Activated CD4-positive, alpha-beta T cell treated with anti-CD3 and anti-CD28 coated beads for 48 hours (primary cell): ENCODE results near the gene CEP170B.
A peak's percentile ranks its signal among the peaks of the same experiment; 100 is the strongest.
"Not testable (repeated sequence)": the region's sequence is repeated elsewhere in the genome, so short reads cannot be mapped to it uniquely, and the experiment has no call there.

ENCODE experiments used
- DNase-seq: peaks from one replicate; pipeline ENCODE4 v3.0.0-alpha.2; 2020

CEP170B gene

DNA sequence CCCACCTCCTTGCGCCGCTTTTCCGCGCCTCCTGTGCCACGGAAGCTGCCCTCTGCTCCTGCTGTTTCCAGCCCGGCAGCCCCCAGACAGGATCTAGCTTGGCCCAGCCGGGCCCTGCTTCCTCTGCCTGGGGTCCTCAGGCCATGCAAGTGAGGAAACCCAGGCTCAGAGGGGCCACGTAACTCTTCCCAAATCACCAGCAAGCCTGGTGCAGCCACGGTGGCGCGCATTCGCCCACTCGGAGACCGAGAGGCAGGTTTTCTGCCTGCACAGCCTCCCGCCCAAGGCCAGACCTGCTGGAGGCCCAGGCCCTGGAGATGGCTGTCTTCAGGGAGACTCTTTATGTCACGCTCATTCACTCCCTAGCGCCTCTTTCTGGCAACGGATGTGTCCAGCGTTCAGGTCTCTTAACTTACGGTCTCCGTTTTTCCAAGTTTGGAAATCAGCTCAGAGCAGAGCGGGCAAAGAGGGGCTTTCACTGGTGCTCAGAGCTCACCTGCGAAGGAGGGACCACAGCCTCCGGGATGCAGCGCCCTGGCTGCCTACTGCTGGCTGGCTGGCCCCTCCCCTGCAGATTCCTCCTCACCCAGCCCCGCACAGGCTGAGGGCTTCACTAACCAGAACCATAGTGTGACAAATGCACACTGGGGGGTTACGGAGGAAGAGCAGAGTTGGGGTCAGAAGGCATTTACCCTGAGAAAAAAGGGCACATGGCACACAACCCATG is 20.6 kb upstream of the CEP170B start:
- no peak for DNase-seq

DNA sequence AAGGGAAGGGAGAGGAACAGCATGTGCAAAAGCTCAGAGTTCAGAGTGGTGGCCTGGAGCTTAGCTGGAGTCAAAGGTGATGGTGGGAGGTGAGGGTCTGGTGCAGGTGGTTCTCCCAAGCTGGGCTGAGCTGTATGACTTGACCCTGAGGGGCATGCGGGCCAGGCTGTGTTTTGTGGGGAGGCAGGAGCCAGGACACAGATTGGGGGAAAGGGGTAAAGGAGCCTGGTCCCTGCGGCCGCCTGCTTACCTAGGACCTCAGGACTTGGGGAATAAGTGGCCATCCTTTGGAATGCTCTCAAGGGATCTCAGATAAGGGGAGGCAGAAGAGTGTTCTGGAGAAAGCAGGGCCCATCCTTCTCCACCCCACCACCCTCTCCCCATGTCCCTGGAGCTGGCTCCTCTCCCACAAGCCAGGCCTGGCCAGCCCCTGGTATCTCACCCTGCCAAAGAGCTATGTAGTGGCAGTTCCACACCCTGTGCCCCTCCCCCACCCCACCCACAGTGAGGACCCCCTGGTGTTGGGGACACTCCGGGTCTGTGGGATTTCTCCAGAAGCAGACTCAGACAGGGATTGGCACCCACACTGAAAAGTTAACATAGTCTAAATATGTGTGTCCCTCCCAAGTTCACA is 19.9 kb upstream of the CEP170B start:
- no peak for DNase-seq

DNA sequence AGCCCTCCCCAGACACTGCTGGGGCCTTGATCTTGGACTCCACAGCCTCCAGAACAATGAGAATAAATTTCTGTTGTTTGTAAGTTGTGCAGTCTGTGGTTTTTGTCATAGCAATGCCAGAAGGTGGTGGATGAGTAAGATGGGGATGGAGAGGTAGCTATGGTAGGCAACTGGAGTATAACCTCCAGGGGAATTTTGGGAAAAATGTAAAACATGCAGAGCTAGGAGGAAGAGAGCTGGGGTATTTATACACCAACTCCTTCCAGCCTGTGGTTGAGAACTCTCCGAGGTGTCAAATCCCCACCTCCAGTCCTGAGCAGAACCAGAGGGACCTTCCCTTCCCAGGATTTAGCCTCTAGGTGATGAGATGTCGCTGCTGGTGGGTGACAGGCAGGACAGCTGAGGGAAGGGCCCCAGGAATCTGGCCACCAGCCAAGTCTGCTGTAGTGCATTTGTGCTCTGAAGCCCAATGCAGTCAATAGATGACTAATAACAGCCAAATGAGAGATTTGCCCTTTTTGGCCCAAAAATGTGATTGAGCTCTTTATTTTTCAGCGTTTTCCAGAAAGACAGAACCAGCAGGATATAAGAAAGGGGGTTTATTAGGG is 19.1 kb upstream of the CEP170B start:
- no peak for DNase-seq

GRCh38 chr14:104852280-104852663 is 12.8 kb upstream of the CEP170B start:
- no peak for DNase-seq

- DNase-seq: no peak
These were observed 9.5 kb upstream of the CEP170B start for GRCh38 chr14:104855532-104856090.

DNA sequence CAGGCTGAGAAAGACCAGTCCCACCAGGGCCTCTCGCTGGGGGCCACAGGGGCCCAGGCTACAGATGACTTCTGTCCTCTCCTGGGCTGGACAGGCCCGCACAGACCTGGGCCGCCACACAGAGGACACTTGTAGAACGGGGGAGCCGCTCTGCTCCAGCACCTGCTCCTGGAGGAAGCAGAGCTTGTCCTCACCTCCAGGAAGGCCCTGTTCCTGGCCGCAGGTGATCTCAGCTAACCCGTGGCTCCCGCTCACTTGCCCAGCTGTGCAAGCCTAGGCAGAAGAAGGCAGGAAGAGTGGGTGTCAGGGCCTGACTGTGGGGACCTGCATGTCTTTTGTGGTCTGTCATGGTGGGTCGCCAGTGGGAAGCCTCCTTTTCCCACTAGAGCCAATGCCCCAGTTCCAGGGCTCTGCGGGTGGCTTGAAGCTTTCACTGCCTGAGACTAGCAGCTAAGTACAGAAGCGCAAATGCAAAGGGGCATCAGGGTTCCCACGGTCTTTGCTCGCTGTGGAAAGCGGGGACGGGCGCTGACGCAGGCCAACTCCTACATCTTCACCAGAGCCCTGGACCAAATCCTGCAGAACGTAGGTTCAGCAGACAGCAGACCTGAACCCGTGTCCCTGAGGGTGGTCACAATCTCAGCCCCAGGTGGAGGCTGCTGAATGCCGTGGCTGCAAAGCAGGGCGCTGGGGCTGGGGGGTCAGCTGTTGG is 8.8 kb upstream of the CEP170B start:
- DNase-seq: no peak

DNA sequence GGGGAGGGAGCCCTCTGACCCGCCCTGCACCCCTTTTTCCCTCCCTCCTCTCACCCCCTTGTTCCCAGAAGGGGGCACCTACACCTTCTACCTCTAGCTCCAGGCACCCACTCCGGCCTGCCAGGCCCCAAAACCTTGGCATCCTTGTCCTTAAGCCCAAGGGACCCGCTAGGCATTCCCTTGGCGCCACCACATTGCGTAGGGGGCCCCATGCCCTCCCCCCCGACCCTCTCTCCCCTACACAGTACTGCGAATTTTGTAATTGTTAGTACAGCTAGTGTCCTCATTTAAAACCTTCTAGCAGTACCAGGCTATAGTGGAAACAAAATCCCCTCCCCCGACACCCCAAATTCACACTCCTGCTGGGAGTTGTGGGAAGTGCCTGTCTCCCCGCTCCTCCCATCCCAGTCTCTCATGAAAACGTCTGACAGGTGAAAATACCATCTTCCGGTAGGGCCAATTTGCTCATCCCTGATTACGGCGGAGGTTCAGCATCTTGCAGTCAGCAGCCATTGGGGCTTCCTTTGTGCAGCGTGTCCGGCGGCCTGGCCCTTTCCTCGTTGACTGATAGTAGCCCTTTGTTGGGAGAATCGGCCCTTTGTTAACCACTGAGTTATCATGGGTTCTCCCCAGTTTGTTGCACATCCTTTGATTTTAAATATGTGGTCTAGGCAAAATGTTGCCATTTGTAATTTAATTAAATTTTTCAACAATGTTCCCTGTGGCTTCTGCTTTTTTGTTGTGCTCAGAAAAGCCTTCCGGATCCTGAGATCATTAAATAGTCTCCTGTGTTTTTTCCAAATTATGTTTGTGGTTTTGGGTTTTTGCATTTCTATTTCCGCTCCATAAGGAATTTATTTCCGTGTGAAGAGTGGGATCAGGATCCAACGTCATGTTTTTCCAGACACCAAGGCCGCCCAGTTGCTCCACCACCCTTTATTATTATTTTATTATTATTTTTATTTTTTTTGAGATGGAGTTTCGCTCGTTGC is 7.9 kb upstream of the CEP170B start:
- no peak for DNase-seq

DNA sequence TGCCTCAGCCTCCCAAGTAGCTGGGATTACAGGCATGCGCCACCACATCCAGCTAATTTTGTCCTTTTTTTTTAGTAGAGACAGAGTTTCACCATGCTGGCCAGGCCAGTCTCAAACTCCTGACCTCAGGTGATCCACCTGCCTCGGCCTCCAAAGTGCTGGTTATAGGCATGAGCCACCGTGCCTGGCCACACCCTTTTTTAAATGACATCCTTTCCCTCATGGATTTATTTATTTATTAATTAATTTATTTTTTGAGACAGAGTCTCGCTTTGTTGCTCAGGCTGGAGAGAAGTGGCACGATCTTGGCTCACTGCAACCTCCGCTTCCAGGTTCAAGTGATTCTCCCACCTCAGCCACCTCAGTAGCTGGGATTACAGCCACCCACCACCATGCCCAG is 7.1 kb upstream of the CEP170B start:
- DNase-seq: not testable (repeated sequence)

DNA sequence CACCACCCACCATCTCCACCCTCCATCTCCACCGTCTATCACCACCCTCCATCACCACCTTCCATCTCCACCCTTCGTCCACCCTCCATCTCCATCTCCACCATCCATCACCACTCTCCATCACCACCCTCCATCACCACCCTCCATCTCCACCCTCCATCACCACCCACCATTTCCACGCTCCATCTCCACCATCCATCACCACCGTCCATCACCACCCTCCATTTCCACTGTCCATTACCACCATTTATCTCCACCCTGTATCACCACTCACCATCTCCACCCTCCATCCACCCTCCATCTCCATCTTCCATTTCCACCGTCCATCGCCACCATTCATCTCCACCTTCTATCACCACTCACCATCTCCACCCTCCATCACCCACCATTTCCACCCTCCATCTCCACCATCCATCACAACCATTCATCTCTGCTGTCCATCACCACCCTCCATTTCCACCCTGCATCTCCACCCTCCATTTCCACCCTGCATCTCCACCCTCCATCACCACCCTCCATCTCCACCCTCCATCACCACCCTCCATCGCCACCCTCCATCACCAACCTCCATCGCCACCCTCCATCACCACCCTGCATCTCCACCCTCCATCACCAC is 6.1 kb upstream of the CEP170B start:
- DNase-seq: no peak

DNA sequence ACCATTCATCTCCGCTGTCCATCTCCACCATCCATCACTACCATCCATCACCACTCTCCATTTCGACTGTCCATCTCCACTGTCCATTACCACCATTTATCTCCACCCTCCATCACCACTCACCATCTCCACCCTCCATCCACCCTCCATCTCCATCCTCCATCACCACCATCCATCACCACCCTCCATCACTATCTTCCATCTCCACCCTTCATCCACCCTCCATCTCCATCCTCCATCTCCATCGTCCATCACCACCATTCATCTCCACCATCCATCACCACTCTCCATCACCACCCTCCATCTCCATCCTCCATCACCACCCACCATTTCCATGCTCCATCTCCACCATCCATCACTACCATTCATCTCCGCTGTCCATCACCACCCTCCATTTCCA is 5.2 kb upstream of the CEP170B start:
- no peak for DNase-seq

DNA sequence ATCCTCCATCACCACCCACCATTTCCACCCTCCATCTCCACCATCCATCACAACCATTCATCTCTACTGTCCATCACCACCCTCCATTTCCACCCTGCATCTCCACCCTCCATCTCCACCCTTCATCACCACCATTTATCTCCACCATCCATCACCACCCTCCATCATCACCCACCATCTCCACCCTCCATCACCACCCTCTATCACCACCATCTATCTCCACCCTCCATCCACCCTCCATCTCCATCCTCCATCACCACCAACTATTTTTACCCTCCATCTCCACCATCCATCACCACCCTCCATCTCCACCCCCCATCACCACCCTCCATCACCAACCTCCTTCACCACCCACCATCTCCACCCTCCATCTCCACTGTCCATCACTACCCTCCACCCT is 4.7 kb upstream of the CEP170B start:
- no peak for DNase-seq

DNA sequence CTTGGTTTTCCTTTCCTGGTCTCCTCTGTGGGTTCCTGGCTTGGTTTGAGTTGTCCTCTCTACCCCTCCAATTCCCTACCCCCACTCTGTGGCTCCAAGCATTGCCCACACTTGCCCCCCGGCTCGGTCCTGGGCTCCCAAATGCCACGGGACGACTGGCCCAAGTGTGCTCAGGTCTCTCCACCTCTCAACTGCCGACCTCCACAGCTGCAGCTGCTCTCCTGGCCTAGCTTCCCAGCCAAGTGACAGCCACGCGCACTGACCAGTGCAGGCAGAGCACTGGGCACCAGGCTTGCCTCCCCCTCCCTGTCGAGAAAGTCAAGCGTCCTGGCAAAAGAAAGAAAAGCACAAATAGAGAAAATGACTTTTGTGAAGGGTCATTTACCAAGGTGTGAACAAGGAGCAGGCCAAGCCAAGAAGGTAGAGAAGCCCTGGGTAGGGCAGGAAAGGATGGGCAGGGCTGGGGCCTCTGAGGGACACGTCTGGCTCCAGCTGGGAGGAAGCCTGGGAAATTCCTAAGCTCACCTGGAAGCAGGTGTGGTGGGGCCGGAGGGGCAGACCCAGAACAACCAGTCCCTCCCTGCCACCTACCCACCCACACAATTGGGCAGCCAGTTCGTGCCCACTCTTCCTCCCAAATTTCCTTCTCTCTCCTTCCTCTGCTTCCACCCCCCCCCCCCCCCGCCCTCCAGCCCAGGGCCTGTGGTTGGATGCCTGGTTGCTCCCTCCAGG is 1.8 kb upstream of the CEP170B start:
- DNase-seq: no peak

DNA sequence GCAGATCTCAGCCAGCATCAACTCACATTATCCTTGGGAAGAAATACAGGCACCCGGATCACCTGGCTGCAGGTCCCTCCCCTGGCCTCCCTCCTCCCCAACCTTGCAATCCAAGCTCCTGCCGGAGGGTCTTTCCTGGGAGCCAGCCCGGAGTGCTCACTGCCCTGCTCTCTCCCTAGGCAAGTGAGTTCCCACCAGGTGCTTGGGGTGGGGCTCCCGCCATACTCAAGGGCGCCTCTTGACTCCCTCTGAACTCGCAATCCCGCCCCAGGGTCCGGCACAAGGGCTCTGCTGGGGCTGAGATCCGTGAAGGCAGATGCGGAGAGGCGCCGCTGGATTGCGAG is 1.2 kb upstream of the CEP170B start:
- DNase-seq: no peak

GRCh38 chr14:104864267-104865080 is 594 bp upstream of the CEP170B start:
- peak; percentile 22 for DNase-seq

DNA sequence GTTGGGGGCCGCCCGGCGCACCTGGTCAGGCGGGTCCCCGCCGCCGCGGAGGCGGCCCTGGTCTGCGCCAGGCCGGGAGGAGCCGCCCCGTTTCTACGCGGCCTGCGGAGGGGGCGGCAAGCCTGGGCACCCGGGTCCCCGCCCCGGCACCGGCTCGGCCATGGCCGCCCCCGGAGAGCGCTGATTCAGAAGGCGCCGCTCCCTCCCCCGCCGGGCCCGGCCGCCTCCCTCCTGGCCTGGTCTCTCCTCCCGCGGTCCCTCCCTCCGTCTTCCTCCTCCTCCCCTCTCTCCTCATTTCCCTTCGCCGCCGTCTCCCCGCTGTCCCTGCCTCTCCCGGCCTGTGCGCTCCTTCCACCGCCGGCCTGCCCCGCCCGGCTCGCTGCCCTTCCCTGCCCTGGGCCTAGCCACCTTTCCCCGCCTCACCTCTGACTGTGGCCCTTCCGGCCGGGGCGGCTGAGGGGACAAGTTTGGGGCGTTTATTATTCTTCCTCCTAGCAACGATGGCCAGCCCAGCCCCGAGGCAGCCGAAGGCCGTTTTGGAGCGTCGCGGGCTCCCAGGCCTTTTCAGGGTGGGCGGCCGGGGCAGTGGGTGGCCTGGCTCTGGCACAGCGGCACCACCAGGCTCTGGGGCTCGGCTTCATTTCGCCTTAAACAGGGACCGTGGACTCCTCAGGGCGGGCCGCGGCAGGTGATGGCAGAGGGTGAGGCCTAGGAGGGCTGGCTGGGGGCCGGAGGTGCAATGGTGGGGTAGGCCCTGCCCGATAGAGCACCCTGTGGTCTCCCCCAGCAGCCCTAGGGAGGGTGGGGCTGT is 768 bp downstream of the CEP170B start:
- DNase-seq: peak; percentile 50

DNA sequence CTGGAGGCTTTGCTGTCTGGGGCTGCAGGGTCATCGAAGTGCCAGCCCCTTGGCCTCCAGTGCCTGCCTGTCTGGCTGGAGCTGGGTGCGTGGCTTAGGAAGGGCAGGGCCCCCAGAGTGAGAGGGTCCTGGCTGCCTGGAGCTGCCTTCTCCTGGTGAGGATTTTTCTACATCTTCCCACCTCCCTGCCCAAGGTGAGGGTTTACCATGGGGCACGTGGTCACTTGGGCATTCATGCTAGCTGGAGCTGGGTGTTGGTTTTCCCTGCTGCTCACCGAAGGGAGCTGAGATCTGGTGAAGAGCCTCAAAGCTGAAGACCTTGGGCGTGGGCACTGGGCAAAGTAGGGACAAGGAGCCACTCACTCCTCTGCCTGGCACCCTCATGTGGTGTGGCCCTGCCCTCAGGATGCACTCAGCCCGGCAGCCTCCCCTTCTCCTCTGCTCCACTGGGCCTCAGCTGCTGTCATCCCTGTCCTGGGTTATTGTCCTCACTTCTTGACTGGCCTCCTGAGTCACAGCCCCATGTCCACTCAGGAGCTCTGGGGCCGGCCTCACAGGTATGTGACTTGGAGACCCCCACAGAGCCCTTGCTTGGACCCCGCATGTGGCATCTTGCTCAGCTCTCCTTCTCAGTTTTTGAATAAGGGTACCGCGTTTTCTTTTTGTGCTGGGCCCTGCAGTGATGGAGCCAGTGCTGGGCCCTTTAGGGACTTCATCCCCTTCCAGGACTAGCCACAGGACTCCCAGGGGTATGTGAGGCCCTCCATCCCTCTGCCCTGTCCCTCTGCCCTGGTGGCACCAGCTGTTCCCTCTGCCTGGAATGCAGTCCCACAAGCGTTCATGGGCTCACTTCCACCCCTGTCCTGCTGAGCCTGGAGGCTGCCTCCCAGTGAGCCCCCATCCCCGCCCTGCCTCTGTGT is 1.6 kb downstream of the CEP170B start:
- DNase-seq: no peak

GRCh38 chr14:104867371-104868059 is 2.4 kb downstream of the CEP170B start:
- DNase-seq: no peak
